Neural progenitor cell (in vitro differentiated cells): ENCODE measurements around the gene NCK1. TPM values are rescaled to one million over a fixed set of nuclear protein-coding genes. Genes with fewer than 3 reads are reported as not detected.
A peak's percentile ranks its signal among the peaks of the same experiment; 100 is the strongest.

Experiments used
- DNase-seq: peaks from one replicate; pipeline ENCODE4 v3.0.0-alpha.2; 2016; ENCODE audit warnings: low spot score
- H2AFZ ChIP-seq: fragments of 200-600 bp; sonication (generic); replicated peaks from 2 replicates; pipeline ENCODE4 v1.6.1; 2016; ENCODE audit warnings: antibody characterized with exemption
- H3F3A ChIP-seq: fragments of 200-600 bp; sonication (generic); 2 replicates; pipeline ENCODE4 v1.6.1; 2016; ENCODE audit warnings: antibody characterized with exemption, low read depth
- H3K27ac ChIP-seq: fragments of 200-600 bp; sonication (generic); 2 replicates; pipeline ENCODE4 v1.5.1; 2016; ENCODE audit warnings: mild to moderate bottlenecking
- H3K27me3 ChIP-seq: fragments of 200-600 bp; sonication (generic); 2 replicates; pipeline ENCODE4 v1.6.1; 2016; ENCODE audit warnings: mild to moderate bottlenecking, moderate library complexity
- H3K36me3 ChIP-seq: fragments of 200-600 bp; sonication (generic); 2 replicates; pipeline ENCODE4 v1.5.1; 2016
- H3K4me1 ChIP-seq: fragments of 200-600 bp; sonication (generic); 2 replicates; pipeline ENCODE4 v1.6.1; 2016; ENCODE audit warnings: mixed run types
- H3K4me2 ChIP-seq: fragments of 200-600 bp; sonication (generic); 2 replicates; pipeline ENCODE4 v1.6.1; 2016
- H3K4me3 ChIP-seq: fragments of 200-600 bp; sonication (generic); 2 replicates; pipeline ENCODE4 v1.5.1; 2016
- H3K79me2 ChIP-seq: fragments of 200-600 bp; sonication (generic); 2 replicates; pipeline ENCODE4 v1.6.1; 2016; ENCODE audit warnings: low read depth
- H3K9ac ChIP-seq: fragments of 200-600 bp; sonication (generic); 2 replicates; pipeline ENCODE4 v1.6.1; 2016
- H3K9me3 ChIP-seq: fragments of 200-600 bp; sonication (generic); 2 replicates; pipeline ENCODE4 v1.5.1; 2016; ENCODE audit warnings: low read depth
- H4K20me1 ChIP-seq: fragments of 200-600 bp; sonication (generic); 2 replicates; pipeline ENCODE4 v1.6.1; 2016; ENCODE audit warnings: low read depth
- H3K27ac Mint-ChIP-seq: 3 replicates; pipeline ENCODE4 v1.8.0; 2021; ENCODE audit warnings: mixed read lengths
- H3K27me3 Mint-ChIP-seq: 2 replicates; pipeline ENCODE4 v1.8.0; 2022; ENCODE audit warnings: low read depth, mild to moderate bottlenecking, inconsistent platforms, moderate library complexity, mixed read lengths; ENCODE audit not compliant: insufficient read depth
- H3K36me3 Mint-ChIP-seq: 3 replicates; pipeline ENCODE4 v1.8.0; 2021; ENCODE audit warnings: mixed read lengths
- H3K4me1 Mint-ChIP-seq: 3 replicates; pipeline ENCODE4 v1.8.0; 2021; ENCODE audit warnings: mixed read lengths
- H3K4me3 Mint-ChIP-seq: 3 replicates; pipeline ENCODE4 v1.8.0; 2021; ENCODE audit warnings: mild to moderate bottlenecking, moderate library complexity, mixed read lengths
- H3K9me3 Mint-ChIP-seq: 3 replicates; pipeline ENCODE4 v1.8.0; 2020; ENCODE audit warnings: mixed read lengths
- EZH2 ChIP-seq: fragments of 200-600 bp; sonication (generic); IDR thresholded peaks from 2 replicates; pipeline ENCODE4 v1.6.1; 2017; ENCODE audit warnings: antibody characterized with exemption, mild to moderate bottlenecking, moderate library complexity
- EZH2phosphoT487 ChIP-seq: fragments of 200-600 bp; sonication (generic); IDR thresholded peaks from 2 replicates; pipeline ENCODE4 v1.6.1; 2017; ENCODE audit warnings: antibody characterized with exemption
- total RNA-seq: library from RNA; depleted of rRNA; stranded (reverse); fragments of >200 nt; gene quantifications from 2 replicates; pipeline ENCODE4 v1.2.3, GENCODE V29; 2015; ENCODE audit warnings: low replicate concordance
- TF ChIP-seq, protein P1 (sequence below): fragments of 200-600 bp; sonication (generic); IDR thresholded peaks from 2 replicates; pipeline ENCODE4 v1.5.1; 2017; ENCODE audit warnings: antibody characterized with exemption, mild to moderate bottlenecking

Gene NCK1
- total RNA-seq, 1 donor from 2014 or later: 46.5 TPM

DNA sequence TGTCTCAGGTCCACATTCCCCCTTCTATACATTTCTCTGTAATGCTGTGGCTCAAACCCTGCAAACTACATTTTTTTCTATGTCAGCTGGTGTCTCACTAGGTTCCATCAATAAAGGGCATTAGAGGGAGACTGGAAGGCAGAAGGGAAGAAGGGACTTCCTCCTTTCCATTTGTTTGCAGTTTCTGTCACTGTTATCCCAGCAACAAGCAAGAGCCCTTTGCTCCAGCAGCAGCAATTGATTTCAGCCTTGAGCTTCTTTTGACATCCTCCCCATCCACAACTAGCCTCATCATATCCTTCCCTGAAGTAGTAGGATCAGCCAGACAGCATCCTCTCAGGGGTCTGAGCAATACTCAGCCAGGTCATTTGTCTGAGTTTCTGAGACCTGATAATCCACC lies 5.3 kb upstream of the NCK1 start:
- Histone ChIP-seq H3K9ac (no peak overlapping the region), H2AFZ (no peak overlapping the region), H3K36me3 (peaks cover 5% of the 10 kb centered on the region), H3K27me3 (no peaks in the 10 kb centered on the region), H3K79me2 (peaks cover 63% of the 10 kb centered on the region), H4K20me1 (peaks cover 30% of the 10 kb centered on the region), H3K27ac (no peak overlapping the region), H3K4me1 (peaks cover 16% of the 10 kb centered on the region), H3K4me3 (no peak overlapping the region), H3F3A (peaks cover 23% of the 10 kb centered on the region), H3K9me3 (no peaks in the 10 kb centered on the region), H3K4me2 (no peak overlapping the region)
- no peak overlapping the region for H3K27ac Mint-ChIP-seq
- no peaks in the 10 kb centered on the region for H3K27me3 Mint-ChIP-seq
- TF ChIP-seq, protein P1, sequence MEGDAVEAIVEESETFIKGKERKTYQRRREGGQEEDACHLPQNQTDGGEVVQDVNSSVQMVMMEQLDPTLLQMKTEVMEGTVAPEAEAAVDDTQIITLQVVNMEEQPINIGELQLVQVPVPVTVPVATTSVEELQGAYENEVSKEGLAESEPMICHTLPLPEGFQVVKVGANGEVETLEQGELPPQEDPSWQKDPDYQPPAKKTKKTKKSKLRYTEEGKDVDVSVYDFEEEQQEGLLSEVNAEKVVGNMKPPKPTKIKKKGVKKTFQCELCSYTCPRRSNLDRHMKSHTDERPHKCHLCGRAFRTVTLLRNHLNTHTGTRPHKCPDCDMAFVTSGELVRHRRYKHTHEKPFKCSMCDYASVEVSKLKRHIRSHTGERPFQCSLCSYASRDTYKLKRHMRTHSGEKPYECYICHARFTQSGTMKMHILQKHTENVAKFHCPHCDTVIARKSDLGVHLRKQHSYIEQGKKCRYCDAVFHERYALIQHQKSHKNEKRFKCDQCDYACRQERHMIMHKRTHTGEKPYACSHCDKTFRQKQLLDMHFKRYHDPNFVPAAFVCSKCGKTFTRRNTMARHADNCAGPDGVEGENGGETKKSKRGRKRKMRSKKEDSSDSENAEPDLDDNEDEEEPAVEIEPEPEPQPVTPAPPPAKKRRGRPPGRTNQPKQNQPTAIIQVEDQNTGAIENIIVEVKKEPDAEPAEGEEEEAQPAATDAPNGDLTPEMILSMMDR: no peak
- no peak for TF ChIP-seq EZH2
- no peak for TF ChIP-seq EZH2phosphoT487
- no peak overlapping the region for H3K4me3 Mint-ChIP-seq
- no peak for DNase-seq
- peaks cover 61% of the 10 kb centered on the region for H3K36me3 Mint-ChIP-seq
- peaks cover 35% of the 10 kb centered on the region for H3K9me3 Mint-ChIP-seq
- H3K4me1 Mint-ChIP-seq: peaks cover 20% of the 10 kb centered on the region

DNA sequence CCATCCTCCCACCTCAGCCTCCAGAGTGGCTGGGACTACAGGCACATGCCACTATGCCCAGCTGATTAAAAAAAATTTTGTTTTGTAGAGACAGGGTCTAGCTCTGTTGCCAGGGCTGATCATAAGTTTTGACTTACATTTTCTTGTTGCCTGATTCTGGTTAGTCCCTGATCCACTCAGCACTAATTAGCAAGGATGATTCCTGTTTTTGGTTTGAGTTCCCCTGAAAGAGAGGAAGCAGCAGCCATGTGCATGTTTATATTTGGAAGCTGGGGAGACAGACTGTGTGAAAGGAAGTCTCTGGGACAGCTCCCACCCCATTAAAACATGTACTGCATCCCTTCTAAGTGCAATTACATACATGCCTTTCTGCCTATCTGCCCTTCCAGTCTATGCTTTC lies 3.6 kb upstream of the NCK1 start:
- H3K79me2 ChIP-seq: peaks cover 72% of the 10 kb centered on the region
- peaks cover 34% of the 10 kb centered on the region for H3K9me3 Mint-ChIP-seq
- H4K20me1 ChIP-seq: peaks cover 35% of the 10 kb centered on the region

DNA sequence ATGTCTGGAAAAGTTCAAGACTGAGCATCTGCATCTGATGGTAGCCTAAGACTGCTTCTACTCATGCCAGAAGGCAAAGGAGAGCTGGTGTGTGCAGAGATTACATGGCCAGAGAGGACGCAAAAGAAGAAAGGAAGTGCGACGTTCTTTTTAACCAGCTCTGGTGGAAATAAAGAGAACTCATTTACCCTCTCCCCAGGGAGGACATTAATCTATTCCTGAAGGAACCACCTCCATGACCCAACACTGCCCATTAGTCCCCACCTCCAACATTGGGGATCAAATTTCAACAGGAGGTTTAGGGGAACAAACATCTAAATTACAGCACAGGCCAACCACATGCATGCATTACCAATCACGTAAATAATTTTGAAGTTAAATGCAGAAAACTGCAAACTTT lies 1.5 kb upstream of the NCK1 start:
- Mint-ChIP-seq H3K4me1 (peaks cover 30% of the 10 kb centered on the region), H3K27me3 (no peaks in the 10 kb centered on the region), H3K27ac (no peak overlapping the region), H3K9me3 (peaks cover 26% of the 10 kb centered on the region), H3K36me3 (peaks cover 37% of the 10 kb centered on the region), H3K4me3 (peak overlapping the region; percentile 98)
- peak; percentile 84 for TF ChIP-seq EZH2phosphoT487
- TF ChIP-seq, protein P1: no peak
- Histone ChIP-seq H3K9ac (no peak overlapping the region), H4K20me1 (peaks cover 36% of the 10 kb centered on the region), H3K27me3 (no peaks in the 10 kb centered on the region), H3K4me2 (peak overlapping the region; percentile 100), H3K79me2 (peaks cover 76% of the 10 kb centered on the region), H3K9me3 (no peaks in the 10 kb centered on the region), H3K4me3 (peak overlapping the region; percentile 78), H2AFZ (no peak overlapping the region), H3F3A (peaks cover 39% of the 10 kb centered on the region), H3K36me3 (no peaks in the 10 kb centered on the region), H3K4me1 (peaks cover 23% of the 10 kb centered on the region), H3K27ac (peak overlapping the region; percentile 94)
- DNase-seq: peak; percentile 90

More for the DNA sequence above, 3.6 kb upstream of the NCK1 start:
- no peak for DNase-seq
- H3K4me2 ChIP-seq: no peak overlapping the region
- no peaks in the 10 kb centered on the region for H3K27me3 ChIP-seq
- H3K27ac ChIP-seq: no peak overlapping the region
- Mint-ChIP-seq H3K4me1 (peaks cover 27% of the 10 kb centered on the region), H3K27ac (no peak overlapping the region), H3K36me3 (peaks cover 50% of the 10 kb centered on the region), H3K27me3 (no peaks in the 10 kb centered on the region), H3K4me3 (no peak overlapping the region)
- H3K4me3 ChIP-seq: no peak overlapping the region
- TF ChIP-seq EZH2phosphoT487: no peak
- TF ChIP-seq, protein P1: no peak
- TF ChIP-seq EZH2: no peak
- H3K4me1 ChIP-seq: peaks cover 20% of the 10 kb centered on the region
- peaks cover 5% of the 10 kb centered on the region for H3K36me3 ChIP-seq
- H3K9me3 ChIP-seq: no peaks in the 10 kb centered on the region
- H3K9ac ChIP-seq: no peak overlapping the region
- peaks cover 39% of the 10 kb centered on the region for H3F3A ChIP-seq
- no peak overlapping the region for H2AFZ ChIP-seq
